CD4-positive, alpha-beta memory T cell (primary cell): ENCODE data around the gene GLT1D1. TPM values are rescaled to one million over a fixed set of nuclear protein-coding genes. Genes with fewer than 3 reads are reported as not detected.

ENCODE experiments used
- CTCF ChIA-PET: fragments of 350-600 bp; sonication (Branson Sonifier 250); formaldehyde crosslinking; loops from one replicate; lab custom pipeline; 2021; ENCODE audit warnings: inconsistent platforms; ENCODE audit not compliant: partially characterized antibody; lab: Charles Lee
- POLR2A ChIA-PET: fragments of 350-600 bp; sonication (Branson Sonifier 250); formaldehyde crosslinking; loops from one replicate; lab custom pipeline; 2021; ENCODE audit not compliant: partially characterized antibody; lab: Charles Lee
- DNase-seq, 5 donors: peaks; one replicate each; pipeline versions ENCODE4 v3.0.0 to v3.0.0-alpha.2; 2020 to 2022; ENCODE audit warnings: mixed read lengths in 1 of 5
- H3K27ac ChIP-seq: one replicate; pipeline ENCODE4 v1.7.0; 2013; ENCODE audit warnings: low read depth, low read length
- H3K27me3 ChIP-seq: 2 replicates; pipeline ENCODE4 v1.7.0; 2013; ENCODE audit warnings: mild to moderate bottlenecking, low read length, moderate library complexity; ENCODE audit not compliant: insufficient read depth
- H3K36me3 ChIP-seq: 2 replicates; pipeline ENCODE4 v1.7.0; 2013; ENCODE audit warnings: mild to moderate bottlenecking, low read length, moderate library complexity; ENCODE audit not compliant: insufficient read depth
- H3K4me1 ChIP-seq: 2 replicates; pipeline ENCODE4 v1.7.0; 2013; ENCODE audit warnings: mild to moderate bottlenecking, low read length, moderate library complexity; ENCODE audit not compliant: insufficient read depth
- H3K4me3 ChIP-seq, 2 donors: one replicate each; pipeline ENCODE4 v1.7.0; 2013; ENCODE audit warnings: low read length in 2 of 2, mild to moderate bottlenecking in 1 of 2
- H3K9me3 ChIP-seq, 2 donors: one replicate each; pipeline ENCODE4 v1.7.0; 2013; ENCODE audit warnings: low read length in 2 of 2, control low read depth in 1 of 2; ENCODE audit not compliant: control insufficient read depth in 1 of 2
- H3K27ac Mint-ChIP-seq, 7 donors: one replicate each; pipeline ENCODE4 v1.8.0; 2020 to 2021; ENCODE audit warnings: mixed read lengths in 7 of 7, mild to moderate bottlenecking in 6 of 7, inconsistent platforms in 3 of 7, moderate library complexity in 3 of 7
- H3K27me3 Mint-ChIP-seq, 2 donors: one replicate each; pipeline ENCODE4 v1.8.0; 2020 to 2021; ENCODE audit warnings: mixed read lengths in 2 of 2
- H3K36me3 Mint-ChIP-seq, 2 donors: one replicate each; pipeline ENCODE4 v1.8.0; 2020 to 2021; ENCODE audit warnings: mixed read lengths in 2 of 2, inconsistent platforms in 1 of 2, mild to moderate bottlenecking in 1 of 2
- H3K4me1 Mint-ChIP-seq, 4 donors: one replicate each; pipeline ENCODE4 v1.8.0; 2020 to 2021; ENCODE audit warnings: mixed read lengths in 4 of 4, mild to moderate bottlenecking in 1 of 4
- H3K4me3 Mint-ChIP-seq, 8 donors: one replicate each; pipeline ENCODE4 v1.8.0; 2020 to 2021; ENCODE audit warnings: mixed read lengths in 8 of 8, mild to moderate bottlenecking in 7 of 8, moderate library complexity in 6 of 8, inconsistent platforms in 3 of 8
- H3K9me3 Mint-ChIP-seq, 8 donors: one replicate each; pipeline ENCODE4 v1.8.0; 2020 to 2021; ENCODE audit warnings: mixed read lengths in 8 of 8, mild to moderate bottlenecking in 5 of 8, inconsistent platforms in 3 of 8, moderate library complexity in 1 of 8
- intact Hi-C: fragments of 100-400 bp; cut with micrococcal nuclease; formaldehyde crosslinking; loops from one replicate; pipeline ENCODE4 v1.15.1; 2023
- polyA plus RNA-seq, 2 donors: library from polyadenylated mRNA; unstranded; fragments of 300-500 nt; fragmentation: Illumina TruSeq; gene quantifications; one replicate each; pipeline ENCODE4 v1.2.3, GENCODE V29; 2021
- total RNA-seq, 2 experiments: library from RNA; stranded (reverse); gene quantifications; one replicate each; pipeline ENCODE4 v1.2.3, GENCODE V29; 2021

Gene GLT1D1
- total and polyA plus RNA-seq, 4 experiments from 2014 or later, result not detected

DNA sequence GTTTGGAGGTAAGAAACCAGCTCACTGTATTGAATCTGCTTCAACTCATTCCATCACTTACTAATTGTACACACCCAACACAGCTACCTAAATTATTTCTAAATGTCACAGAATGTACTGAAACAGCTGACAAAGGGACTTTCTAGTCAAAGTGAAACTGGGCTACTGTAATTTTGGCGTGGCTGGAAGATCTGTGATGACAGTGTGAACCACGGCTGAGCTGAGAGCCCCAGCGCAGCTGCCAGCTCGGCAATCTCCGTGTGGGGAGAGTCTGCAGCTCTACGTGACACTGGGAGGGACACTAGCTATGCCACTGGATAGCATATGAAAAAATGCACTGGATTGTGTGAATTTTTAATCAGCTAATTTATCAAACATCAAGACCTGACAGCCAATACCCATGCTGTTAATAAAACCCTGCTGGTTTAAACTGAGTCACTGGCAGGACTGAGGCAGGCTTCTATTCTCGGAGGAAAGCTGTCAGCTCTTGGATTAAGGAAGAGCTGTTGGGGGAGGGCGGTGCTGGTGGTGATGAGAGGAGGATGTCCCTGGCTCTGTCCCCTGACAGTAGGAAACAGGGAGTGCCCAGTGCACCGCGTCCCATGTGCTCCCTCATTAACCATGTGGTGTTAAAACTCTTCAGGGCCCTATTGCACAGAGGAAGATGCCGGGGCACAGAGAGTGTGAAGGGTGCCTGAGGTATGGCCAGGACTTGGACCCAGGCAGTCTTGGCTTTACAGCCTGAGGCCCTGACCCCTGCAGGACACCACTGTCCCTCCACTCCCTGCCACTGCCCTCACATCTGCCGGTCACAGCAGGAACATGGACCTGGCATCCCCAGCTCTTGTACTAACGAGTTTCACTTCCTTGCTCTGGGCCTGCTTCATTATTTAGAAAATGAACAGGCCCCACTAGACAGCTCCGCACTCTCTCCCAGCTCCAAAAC lies 42.8 kb upstream of the GLT1D1 start:
- no peak overlapping the region for H3K4me3 ChIP-seq
- Mint-ChIP-seq H3K9me3 (no peaks in the 10 kb centered on the region), H3K36me3 (peaks cover 51 to 58% of the 10 kb centered on the region in 2 donors), H3K27me3 (no peaks in the 10 kb centered on the region), H3K4me1 (peaks cover 31 to 41% (median 34%) of the 10 kb centered on the region in 4 donors), H3K4me3 (peak overlapping the region in 6 of 8 donors; percentile 40 to 67 (median 54)), H3K27ac (peak overlapping the region in 6 of 7 donors; percentile 62 to 94 (median 80))
- ChIA-PET POLR2A (interaction anchor here (0.6 kb wide), 1 partner anchor 13 kb away, joined by 3 read pairs; the partner anchor contains the start of gene SLC15A4), CTCF (interaction anchor here (0.9 kb wide), 1 partner anchor 12 kb away, joined by 5 read pairs; no protein-coding TSS in a partner anchor)
- H3K36me3 ChIP-seq, result peaks cover 16% of the 10 kb centered on the region
- no peak for DNase-seq
- no peak overlapping the region for H3K27ac ChIP-seq
- peaks cover 32% of the 10 kb centered on the region for H3K4me1 ChIP-seq
- no peaks in the 10 kb centered on the region for H3K9me3 ChIP-seq
- intact Hi-C loops, result no loop called here
- no peaks in the 10 kb centered on the region for H3K27me3 ChIP-seq

- Histone ChIP-seq H3K36me3 (peaks cover 16% of the 10 kb centered on the region), H3K4me1 (peaks cover 32% of the 10 kb centered on the region), H3K27me3 (no peaks in the 10 kb centered on the region), H3K9me3 (no peaks in the 10 kb centered on the region), H3K27ac (no peak overlapping the region), H3K4me3 (peak overlapping the region in 1 of 2 donors; percentile 29)
- POLR2A ChIA-PET, result no interaction called here
- Mint-ChIP-seq H3K9me3 (no peaks in the 10 kb centered on the region), H3K27me3 (no peaks in the 10 kb centered on the region), H3K4me1 (peaks cover 33 to 47% (median 39%) of the 10 kb centered on the region in 4 donors), H3K27ac (peak overlapping the region; percentile 43 to 87 (median 72)), H3K36me3 (peaks cover 44 to 52% of the 10 kb centered on the region in 2 donors), H3K4me3 (peak overlapping the region; percentile 37 to 78 (median 62))
- CTCF ChIA-PET, result no interaction called here
- no peak for DNase-seq
- intact Hi-C loops, result no loop called here
These were observed 41.5 kb upstream of the GLT1D1 start for GRCh38 chr12:128811806-128812205.

DNA sequence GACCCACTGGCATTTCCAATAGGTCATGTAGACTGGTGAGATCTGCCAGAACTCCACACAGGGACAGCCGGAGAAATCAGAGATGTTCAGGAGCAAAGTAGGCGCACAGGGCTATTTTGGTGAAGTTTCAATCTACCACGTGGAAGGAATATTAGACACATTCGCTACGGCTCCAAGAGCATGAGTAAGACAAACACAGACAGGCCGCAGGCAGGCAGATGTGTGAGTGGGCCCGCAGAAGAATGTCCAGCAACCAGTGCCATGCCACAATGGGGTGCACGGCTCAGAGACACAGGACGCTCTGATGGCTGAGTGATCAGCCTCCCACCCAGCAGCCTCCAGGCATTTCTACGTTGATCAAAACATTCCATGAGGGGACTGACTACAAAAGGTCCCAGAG lies 39.9 kb upstream of the GLT1D1 start:
- CTCF ChIA-PET, result no interaction called here
- H3K4me3 ChIP-seq, result no peak overlapping the region

DNA sequence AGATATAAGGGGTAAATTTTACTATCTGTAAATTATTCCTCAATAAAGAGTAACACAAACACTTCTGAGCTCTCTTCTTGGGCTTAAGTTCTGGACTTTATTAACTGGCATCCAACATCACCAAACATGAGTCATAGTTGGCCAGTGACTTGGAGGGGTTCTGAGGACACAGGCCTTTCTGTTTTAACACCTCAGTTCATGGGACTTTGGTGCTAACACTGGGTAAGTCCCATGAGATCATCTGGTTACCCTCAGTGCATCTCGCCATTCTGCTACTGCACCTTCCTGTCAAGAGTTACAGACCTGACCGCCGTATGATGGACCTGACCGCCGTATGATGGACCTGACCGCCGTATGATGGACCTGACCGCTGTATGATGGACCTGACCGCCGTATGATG lies 39.4 kb upstream of the GLT1D1 start:
- Histone ChIP-seq H3K4me1 (peaks cover 39% of the 10 kb centered on the region), H3K27me3 (no peaks in the 10 kb centered on the region), H3K9me3 (no peaks in the 10 kb centered on the region), H3K36me3 (peaks cover 10% of the 10 kb centered on the region), H3K27ac (no peak overlapping the region), H3K4me3 (no peak overlapping the region)
- CTCF ChIA-PET, result no interaction called here
- POLR2A ChIA-PET, result no interaction called here
- H3K4me1 Mint-ChIP-seq, result peaks cover 44 to 67% (median 53%) of the 10 kb centered on the region in 4 donors
- DNase-seq, result no peak
- no peak overlapping the region for H3K27ac Mint-ChIP-seq
- H3K4me3 Mint-ChIP-seq, result no peak overlapping the region
- H3K36me3 Mint-ChIP-seq, result peaks cover 30 to 38% of the 10 kb centered on the region in 2 donors
- intact Hi-C loops, result no loop called here
- H3K27me3 Mint-ChIP-seq, result no peaks in the 10 kb centered on the region
- H3K9me3 Mint-ChIP-seq, result no peaks in the 10 kb centered on the region

More for the DNA sequence above, 39.9 kb upstream of the GLT1D1 start:
- Histone ChIP-seq H3K9me3 (no peaks in the 10 kb centered on the region), H3K27ac (no peak overlapping the region), H3K36me3 (peaks cover 15% of the 10 kb centered on the region), H3K4me1 (peaks cover 39% of the 10 kb centered on the region), H3K27me3 (no peaks in the 10 kb centered on the region)
- POLR2A ChIA-PET, result no interaction called here
- no peak overlapping the region for H3K4me3 Mint-ChIP-seq
- peaks cover 44 to 63% (median 53%) of the 10 kb centered on the region in 4 donors for H3K4me1 Mint-ChIP-seq
- peaks cover 35 to 42% of the 10 kb centered on the region in 2 donors for H3K36me3 Mint-ChIP-seq
- DNase-seq, result no peak
- H3K27ac Mint-ChIP-seq, result no peak overlapping the region
- H3K27me3 Mint-ChIP-seq, result no peaks in the 10 kb centered on the region
- intact Hi-C loops, result no loop called here
- no peaks in the 10 kb centered on the region for H3K9me3 Mint-ChIP-seq

GRCh38 chr12:128814411-128815261 lies 38.6 kb upstream of the GLT1D1 start:
- intact Hi-C loops, result no loop called here
- peaks cover 29 to 31% of the 10 kb centered on the region in 2 donors for H3K36me3 Mint-ChIP-seq
- peaks cover 43% of the 10 kb centered on the region for H3K4me1 ChIP-seq
- CTCF ChIA-PET, result no interaction called here
- POLR2A ChIA-PET, result no interaction called here
- no peak overlapping the region for H3K4me3 Mint-ChIP-seq
- peaks cover 9% of the 10 kb centered on the region for H3K36me3 ChIP-seq
- peaks cover 44 to 73% (median 54%) of the 10 kb centered on the region in 4 donors for H3K4me1 Mint-ChIP-seq
- no peak for DNase-seq
- no peaks in the 10 kb centered on the region for H3K9me3 ChIP-seq
- no peaks in the 10 kb centered on the region for H3K27me3 Mint-ChIP-seq
- H3K27ac ChIP-seq, result no peak overlapping the region
- no peaks in the 10 kb centered on the region for H3K9me3 Mint-ChIP-seq
- H3K27me3 ChIP-seq, result no peaks in the 10 kb centered on the region
- H3K4me3 ChIP-seq, result no peak overlapping the region
- H3K27ac Mint-ChIP-seq, result no peak overlapping the region

DNA sequence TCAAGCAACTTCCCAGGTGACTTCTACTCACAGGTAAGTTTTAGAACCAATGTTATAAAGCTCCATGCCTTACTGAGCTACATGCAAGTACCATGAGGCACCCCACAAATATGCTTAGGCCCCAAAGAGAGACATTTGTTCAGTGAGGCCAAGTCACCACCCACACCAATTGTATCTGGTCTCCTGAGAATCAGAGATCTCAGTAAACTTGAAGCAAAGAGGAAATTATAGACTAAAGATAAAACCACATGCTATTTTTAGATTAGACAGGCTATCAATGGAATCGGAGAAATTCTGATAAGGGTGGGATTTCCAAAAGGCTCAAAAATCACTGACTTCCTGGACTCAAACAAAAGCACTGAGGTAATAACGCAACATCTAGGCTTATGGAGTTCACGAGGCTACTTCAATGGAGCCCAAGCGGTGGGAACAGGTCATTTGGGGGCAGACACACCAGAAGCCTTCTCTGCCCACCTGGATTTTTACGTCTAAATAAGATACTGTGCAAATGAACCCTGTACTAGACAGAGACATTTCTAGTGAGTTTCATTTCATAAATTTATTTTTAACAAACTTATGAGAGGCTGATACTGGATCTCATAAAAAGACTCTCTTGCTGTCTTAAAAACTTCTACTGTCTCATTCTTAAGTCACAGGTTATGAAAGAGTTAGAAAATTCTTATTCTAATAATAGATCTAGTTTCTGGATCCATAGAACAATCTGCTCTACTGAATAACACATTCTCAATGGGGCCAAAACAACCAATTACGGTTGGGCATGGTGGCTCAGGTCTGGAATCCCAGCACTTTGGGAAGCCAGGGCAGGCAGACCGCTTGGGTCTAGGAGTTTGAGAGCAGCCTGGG lies 37.3 kb upstream of the GLT1D1 start:
- Histone ChIP-seq H3K27ac (no peak overlapping the region), H3K4me3 (no peak overlapping the region), H3K36me3 (peaks cover 9% of the 10 kb centered on the region), H3K27me3 (no peaks in the 10 kb centered on the region), H3K4me1 (peaks cover 44% of the 10 kb centered on the region), H3K9me3 (no peaks in the 10 kb centered on the region)
- intact Hi-C loops, result no loop called here
- ChIA-PET POLR2A (no interaction called here), CTCF (no interaction called here)
- Mint-ChIP-seq H3K4me1 (peaks cover 37 to 74% (median 52%) of the 10 kb centered on the region in 4 donors), H3K4me3 (no peak overlapping the region), H3K9me3 (no peaks in the 10 kb centered on the region), H3K27me3 (no peaks in the 10 kb centered on the region), H3K27ac (peak overlapping the region in 2 of 7 donors; percentile 4 to 27), H3K36me3 (peaks cover 27 to 29% of the 10 kb centered on the region in 2 donors)
- no peak for DNase-seq
